IMR-90 (cell line): ENCODE results near the gene FMR1. TPM values are rescaled to one million over a fixed set of nuclear protein-coding genes. Genes with fewer than 3 reads are reported as not detected.

Experiments used
- ATAC-seq: fragments of 200-7000 bp; cut with Tn5 transposase; 2 replicates; pipeline ENCODE4 v1.9.1; 2020; ENCODE audit warnings: low read depth, mild to moderate bottlenecking, moderate library complexity
- BruUV-seq: library from RNA; stranded (reverse); fragments of 400-500 nt; replicated peaks from 2 replicates; lab custom pipeline; 2021; lab: Mats Ljungman, UMichigan
- CTCF ChIA-PET: fragments of 300-600 bp; formaldehyde crosslinking; extraction: SDS; loops from one replicate; lab custom pipeline; 2021; ENCODE audit warnings: antibody characterized with exemption; lab: Yijun Ruan, JAX
- POLR2A ChIA-PET: fragments of 300-600 bp; sonication (Branson Sonifier 250); formaldehyde crosslinking; loops from one replicate; lab custom pipeline; 2022; ENCODE audit warnings: antibody characterized with exemption; ENCODE audit not compliant: unreplicated experiment; lab: Charles Lee
- DNase-seq: peaks from one replicate; pipeline ENCODE4 v3.0.0; 2013
- H2AFZ ChIP-seq: replicated peaks from 2 replicates; pipeline ENCODE3; 2013; ENCODE audit warnings: low read length, mild to moderate bottlenecking; ENCODE audit not compliant: poor library complexity
- H2AK5ac ChIP-seq: 2 replicates; pipeline ENCODE4 v1.6.1; 2013; ENCODE audit warnings: low read depth, low read length, inconsistent platforms
- H2AK9ac ChIP-seq: replicated peaks from 2 replicates; pipeline ENCODE3; 2013; ENCODE audit warnings: mild to moderate bottlenecking, low read depth, low read length, moderate library complexity; ENCODE audit not compliant: poor library complexity
- H2BK120ac ChIP-seq: 2 replicates; pipeline ENCODE4 v1.6.1; 2013; ENCODE audit warnings: low read depth, low read length, inconsistent platforms
- H2BK15ac ChIP-seq: 3 replicates; pipeline ENCODE4 v1.6.1; 2013; ENCODE audit warnings: low read depth, low read length, inconsistent platforms
- H2BK20ac ChIP-seq: 2 replicates; pipeline ENCODE4 v1.6.1; 2013; ENCODE audit warnings: low read depth, mild to moderate bottlenecking, inconsistent platforms, low read length, moderate library complexity
- H2BK5ac ChIP-seq: 2 replicates; pipeline ENCODE4 v1.6.1; 2013; ENCODE audit warnings: mild to moderate bottlenecking, low read depth, low read length, inconsistent platforms; ENCODE audit not compliant: poor library complexity, severe bottlenecking
- H3K14ac ChIP-seq: replicated peaks from 2 replicates; pipeline ENCODE4 v1.6.1; 2013; ENCODE audit warnings: low read depth, low read length, inconsistent platforms
- H3K18ac ChIP-seq: 2 replicates; pipeline ENCODE4 v1.6.1; 2013; ENCODE audit warnings: low read depth, low read length, control low read depth
- H3K23ac ChIP-seq: 2 replicates; pipeline ENCODE4 v1.6.1; 2013; ENCODE audit warnings: low read depth, low read length, inconsistent platforms
- H3K27ac ChIP-seq: 2 replicates; pipeline ENCODE4 v1.5.1; 2013; ENCODE audit warnings: mild to moderate bottlenecking, control low read depth, low read length; ENCODE audit not compliant: insufficient read depth
- H3K27me3 ChIP-seq: 2 replicates; pipeline ENCODE4 v1.6.1; 2013; ENCODE audit warnings: low read length; ENCODE audit not compliant: control insufficient read depth, insufficient read depth
- H3K36me3 ChIP-seq: 2 replicates; pipeline ENCODE4 v1.6.1; 2013; ENCODE audit warnings: low read length, mixed read lengths; ENCODE audit not compliant: control insufficient read depth, insufficient read depth
- H3K4ac ChIP-seq: 2 replicates; pipeline ENCODE4 v1.6.1; 2013; ENCODE audit warnings: low read depth, low read length, inconsistent platforms
- H3K4me1 ChIP-seq: 2 replicates; pipeline ENCODE4 v1.6.1; 2013; ENCODE audit warnings: low read length, mixed read lengths; ENCODE audit not compliant: control insufficient read depth, insufficient read depth
- H3K4me2 ChIP-seq: 2 replicates; pipeline ENCODE4 v1.6.1; 2013; ENCODE audit warnings: low read depth, mild to moderate bottlenecking, control low read depth, low read length, moderate library complexity
- H3K4me3 ChIP-seq: 2 replicates; pipeline ENCODE4 v1.5.1; 2013; ENCODE audit warnings: low read depth, mild to moderate bottlenecking, control low read depth, low read length, moderate library complexity; ENCODE audit not compliant: insufficient read depth
- H3K56ac ChIP-seq: 2 replicates; pipeline ENCODE4 v1.6.1; 2013; ENCODE audit warnings: low read length, inconsistent platforms; ENCODE audit not compliant: insufficient read depth; ENCODE audit errors: extremely low read depth
- H3K79me1 ChIP-seq, 2 experiments: 2 replicates each; pipeline ENCODE4 v1.6.1; 2013; ENCODE audit warnings: low read length in 2 of 2, inconsistent platforms in 1 of 2, low read depth in 1 of 2
- H3K9ac ChIP-seq: 2 replicates; pipeline ENCODE4 v1.6.1; 2013; ENCODE audit warnings: low read depth, low read length, control low read depth
- H3K9me1 ChIP-seq: 2 replicates; pipeline ENCODE4 v1.6.1; 2013; ENCODE audit warnings: low read length, inconsistent platforms; ENCODE audit not compliant: insufficient read depth
- H3K9me3 ChIP-seq: 2 replicates; pipeline ENCODE4 v1.6.1; 2013; ENCODE audit warnings: low read length; ENCODE audit not compliant: control insufficient read depth, insufficient read depth
- H4K20me1 ChIP-seq: 2 replicates; pipeline ENCODE4 v1.6.1; 2013; ENCODE audit warnings: low read length, inconsistent platforms; ENCODE audit not compliant: insufficient read depth
- H4K5ac ChIP-seq: 2 replicates; pipeline ENCODE4 v1.6.1; 2013; ENCODE audit warnings: mild to moderate bottlenecking, low read depth, low read length, control low read depth
- H4K8ac ChIP-seq, 2 experiments: 2 replicates each; pipeline ENCODE4 v1.6.1; 2013; ENCODE audit warnings: low read depth in 2 of 2, low read length in 2 of 2, control low read depth in 1 of 2, inconsistent platforms in 1 of 2
- H4K91ac ChIP-seq: 2 replicates; pipeline ENCODE4 v1.6.1; 2013; ENCODE audit warnings: low read depth, low read length, inconsistent platforms; ENCODE audit not compliant: insufficient read depth
- FOS ChIP-seq: fragments of 150-350 bp; IDR thresholded peaks from 2 replicates; pipeline ENCODE4 v1.6.1; 2016; ENCODE audit warnings: low read depth, low read length
- MAZ ChIP-seq: IDR thresholded peaks from 2 replicates; pipeline ENCODE4 v1.6.1; 2012; ENCODE audit warnings: low read depth, mild to moderate bottlenecking, low read length, improper control_type of control experiment, moderate library complexity, borderline replicate concordance
- RAD21 ChIP-seq: IDR thresholded peaks from 2 replicates; pipeline ENCODE4 v1.6.1; 2012; ENCODE audit warnings: low read length, improper control_type of control experiment
- RCOR1 ChIP-seq: IDR thresholded peaks from 2 replicates; pipeline ENCODE4 v1.6.1; 2012; ENCODE audit warnings: mild to moderate bottlenecking, low read length, improper control_type of control experiment; ENCODE audit not compliant: insufficient replicate concordance
- WGBS, 2 experiments: methylation state at CpG; one replicate each; pipeline versions ENCODE4 v1.1.5 to v1.1.7; 2013; ENCODE audit warnings: missing lambda C conversion rate in 2 of 2; ENCODE audit not compliant: insufficient read length in 1 of 2; ENCODE audit errors: extremely low coverage in 2 of 2; 5-methylcytosine and 5-hydroxymethylcytosine counted together
- dilution Hi-C: fragments of 300-500 bp; cut with HindIII; formaldehyde crosslinking; loops from one replicate; pipeline ENCODE4 v1.14.3; 2018; ENCODE audit warnings: low sequenced_read_pairs; ENCODE audit not compliant: unreplicated experiment
- in situ Hi-C: fragments of 300-500 bp; cut with MboI; formaldehyde crosslinking; loops from 3 replicates; pipeline ENCODE4 v1.14.3; 2019; ENCODE audit warnings: low sequenced_read_pairs, inconsistent platforms, mixed read lengths
- intact Hi-C: fragments of 100-400 bp; cut with micrococcal nuclease; formaldehyde crosslinking; loops from 2 replicates; pipeline ENCODE4 v1.10.0; 2022
- polyA plus RNA-seq, 3 experiments: library from polyadenylated mRNA; depleted of rRNA; stranded (reverse); fragments of >200 nt; gene quantifications; 2 replicates each; pipeline ENCODE4 v1.2.3, GENCODE V29; 2012; ENCODE audit warnings: low replicate concordance in 1 of 3
- total RNA-seq: library from RNA; depleted of rRNA; stranded (reverse); fragments of >200 nt; gene quantifications from 2 replicates; pipeline ENCODE4 v1.2.3, GENCODE V29; 2012
- TF ChIP-seq, protein P1 (sequence below): fragments of 150-350 bp; IDR thresholded peaks from 2 replicates; pipeline ENCODE4 v1.6.1; 2017; ENCODE audit warnings: mild to moderate bottlenecking, antibody characterized with exemption, low read length, low read depth

The FMR1 gene
- total and polyA plus RNA-seq, 2 of the 4 experiments (the other 2 are of a cell fraction) = 12.2 to 17.6 TPM

GRCh38 chrX:147891896-147892295, 19.8 kb upstream of the FMR1 start:
- Histone ChIP-seq H2AFZ (no peak overlapping the region), H3K23ac (no peak overlapping the region), H3K9me1 (no peaks in the 10 kb centered on the region), H3K9ac (no peak overlapping the region), H3K4me1 (no peaks in the 10 kb centered on the region), H4K5ac (no peak overlapping the region), H3K27ac (no peak overlapping the region), H2AK5ac (no peak overlapping the region), H3K9me3 (0 out of 2 replicates have a peak, but pooled peaks cover 1% of the 10 kb centered on the region), H2BK5ac (no peak overlapping the region), H3K36me3 (no peaks in the 10 kb centered on the region), H4K8ac (no peak overlapping the region), H2BK20ac (no peak overlapping the region), H3K56ac (no peak overlapping the region), H3K14ac (no peak overlapping the region), H4K91ac (no peak overlapping the region), H3K27me3 (no peaks in the 10 kb centered on the region), H3K4ac (no peak overlapping the region), H3K4me3 (no peak overlapping the region), H2AK9ac (no peak overlapping the region), H3K18ac (no peak overlapping the region), H2BK120ac (no peak overlapping the region), H3K79me1 (no peaks in the 10 kb centered on the region), H3K4me2 (no peak overlapping the region), H2BK15ac (no peak overlapping the region), H4K20me1 (no peaks in the 10 kb centered on the region)
- dilution Hi-C loops = no loop called here
- ChIA-PET POLR2A (no interaction called here), CTCF (no interaction called here)
- in situ Hi-C loops = no loop called here
- WGBS, 2 experiments = no CpG with 5 or more reads among the region's 1 CpG
- no TSS peak for BruUV-seq
- intact Hi-C loops = no loop called here
- DNase-seq (peak; percentile 2), ATAC-seq (no peak)
- TF ChIP-seq, protein P1, sequence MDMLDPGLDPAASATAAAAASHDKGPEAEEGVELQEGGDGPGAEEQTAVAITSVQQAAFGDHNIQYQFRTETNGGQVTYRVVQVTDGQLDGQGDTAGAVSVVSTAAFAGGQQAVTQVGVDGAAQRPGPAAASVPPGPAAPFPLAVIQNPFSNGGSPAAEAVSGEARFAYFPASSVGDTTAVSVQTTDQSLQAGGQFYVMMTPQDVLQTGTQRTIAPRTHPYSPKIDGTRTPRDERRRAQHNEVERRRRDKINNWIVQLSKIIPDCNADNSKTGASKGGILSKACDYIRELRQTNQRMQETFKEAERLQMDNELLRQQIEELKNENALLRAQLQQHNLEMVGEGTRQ = no peak
- TF ChIP-seq RCOR1 (no peak), MAZ (no peak), RAD21 (no peak), FOS (no peak)
